ENCODE measurements around the gene EMCN. TPM values are rescaled to one million over a fixed set of nuclear protein-coding genes. Genes with fewer than 3 reads are reported as not detected.
"Not testable (repeated sequence)": the region's sequence is repeated elsewhere in the genome, so short reads cannot be mapped to it uniquely, and the experiment has no call there.

EMCN gene
- total and polyA plus RNA-seq, 9 of the 15 experiments (the other 6 are each of a cell fraction or from before 2014, with no cell fraction given), result not detected

DNA sequence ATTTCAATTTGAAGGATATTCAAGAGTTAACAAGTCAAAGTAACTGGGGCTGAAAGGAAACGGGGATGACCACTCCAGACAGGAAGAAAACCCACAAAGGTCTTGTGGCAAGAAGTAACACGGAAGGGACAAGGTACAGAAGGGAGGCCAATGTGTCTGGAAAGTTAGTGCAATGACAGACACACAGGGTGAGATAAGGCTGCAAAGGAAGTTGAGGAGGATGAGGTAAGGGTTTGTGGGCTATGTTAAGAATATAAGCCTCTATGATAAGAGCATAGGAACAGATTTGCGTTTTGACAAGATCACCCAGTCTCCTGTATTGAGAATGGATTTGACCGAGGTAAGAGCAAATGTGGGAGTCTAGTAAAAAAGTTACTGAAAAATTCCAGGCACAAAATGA is 21.9 kb upstream of the EMCN start (continued):
- TF ChIP-seq ZNF589 (CRISPR knock-in tag; IDR thresholded peaks at IDR 0.05; ENCODE audit: low read depth) (no peak), ZFPM2 (CRISPR knock-in tag; IDR thresholded peaks at IDR 0.05) (no peak)

DNA sequence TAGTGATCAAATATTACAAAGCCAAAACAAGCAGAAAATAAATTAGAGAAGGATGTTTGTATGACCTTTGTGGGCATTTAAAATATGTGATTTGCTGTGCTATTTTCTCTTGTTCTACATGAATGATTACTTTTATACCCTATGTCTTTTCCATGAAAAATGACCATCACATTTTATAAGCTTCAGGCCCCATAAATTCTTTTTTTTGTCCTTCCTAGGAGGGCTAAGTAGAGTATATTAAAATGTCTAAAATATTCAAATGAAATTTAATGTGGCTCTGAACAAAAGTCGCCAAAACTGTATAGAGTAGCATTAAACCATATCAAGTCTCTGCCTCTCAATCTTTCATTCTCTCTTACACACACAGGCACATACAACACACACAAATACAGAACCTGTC is 15.9 kb upstream of the EMCN start:
- no peaks in the 10 kb centered on the region for H3K36me3 ChIP-seq (ENCODE audit: control insufficient read depth, insufficient read depth, low read length)
- CTCF ChIA-PET (ENCODE audit: low intra/inter-chr PET ratio), result no interaction called here
- H3K9me3 ChIP-seq (replicated peaks; ENCODE audit: control insufficient read depth, insufficient read depth, low read depth, low read length), result no peaks in the 10 kb centered on the region; the same call in 1 of the 2 replicates
- no peak overlapping the region for H3K9ac ChIP-seq (ENCODE audit: insufficient read depth in 1 of 2, low read depth in 2 of 2, low read length in 2 of 2)
- no TSS peak for BruUV-seq (replicated peaks)
- 0% methylated on average over 1 of the region's 1 CpG for WGBS (ENCODE audit: insufficient coverage, low coverage, missing lambda C conversion rate)
- DNase-seq (ENCODE audit: extremely low read depth in 1 of 4, low spot score in 3 of 4), result no peak
- ATAC-seq, result no peak
- no peaks in the 10 kb centered on the region for H4K20me1 ChIP-seq (replicated peaks; ENCODE audit: control insufficient read depth, insufficient read depth, low read length)
- intact Hi-C loops (cut with micrococcal nuclease) (no loop called here), in situ Hi-C loops (cut with MboI) (no loop called here)
- H3K9me1 ChIP-seq (ENCODE audit: control insufficient read depth, insufficient read depth, low read length), result no peaks in the 10 kb centered on the region
- H3K27me3 ChIP-seq (ENCODE audit: control insufficient read depth in 2 of 2, insufficient read depth in 2 of 2, low read length in 2 of 2), result no peaks in the 10 kb centered on the region
- TF ChIP-seq THRAP3 (IDR thresholded peaks at IDR 0.05; ENCODE audit: borderline replicate concordance), result no peak
- TF ChIP-seq CBFA2T2 (conservative IDR thresholded peaks at IDR 0.05), result no peak
- TF ChIP-seq SIRT6 (IDR thresholded peaks at IDR 0.05; ENCODE audit: low read depth, low read length), result no peak
- no peak for TF ChIP-seq RNF2 (IDR thresholded peaks at IDR 0.05)
- TF ChIP-seq MCM3 (IDR thresholded peaks at IDR 0.05), result no peak
- no peak for TF ChIP-seq GTF2E2 (tag; IDR thresholded peaks at IDR 0.05)
- no peak for TF ChIP-seq FOXK1 (CRISPR knock-in tag; IDR thresholded peaks at IDR 0.05; ENCODE audit: borderline replicate concordance)
- no peak for TF ChIP-seq ZNF134 (CRISPR knock-in tag; conservative IDR thresholded peaks at IDR 0.05)
- no peak for TF ChIP-seq ZNF507 (tag; conservative IDR thresholded peaks at IDR 0.05)
- TF ChIP-seq, protein P1, sequence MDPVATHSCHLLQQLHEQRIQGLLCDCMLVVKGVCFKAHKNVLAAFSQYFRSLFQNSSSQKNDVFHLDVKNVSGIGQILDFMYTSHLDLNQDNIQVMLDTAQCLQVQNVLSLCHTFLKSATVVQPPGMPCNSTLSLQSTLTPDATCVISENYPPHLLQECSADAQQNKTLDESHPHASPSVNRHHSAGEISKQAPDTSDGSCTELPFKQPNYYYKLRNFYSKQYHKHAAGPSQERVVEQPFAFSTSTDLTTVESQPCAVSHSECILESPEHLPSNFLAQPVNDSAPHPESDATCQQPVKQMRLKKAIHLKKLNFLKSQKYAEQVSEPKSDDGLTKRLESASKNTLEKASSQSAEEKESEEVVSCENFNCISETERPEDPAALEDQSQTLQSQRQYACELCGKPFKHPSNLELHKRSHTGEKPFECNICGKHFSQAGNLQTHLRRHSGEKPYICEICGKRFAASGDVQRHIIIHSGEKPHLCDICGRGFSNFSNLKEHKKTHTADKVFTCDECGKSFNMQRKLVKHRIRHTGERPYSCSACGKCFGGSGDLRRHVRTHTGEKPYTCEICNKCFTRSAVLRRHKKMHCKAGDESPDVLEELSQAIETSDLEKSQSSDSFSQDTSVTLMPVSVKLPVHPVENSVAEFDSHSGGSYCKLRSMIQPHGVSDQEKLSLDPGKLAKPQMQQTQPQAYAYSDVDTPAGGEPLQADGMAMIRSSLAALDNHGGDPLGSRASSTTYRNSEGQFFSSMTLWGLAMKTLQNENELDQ (CRISPR knock-in tag; IDR thresholded peaks at IDR 0.05; ENCODE audit: borderline replicate concordance), result no peak
- no peak for TF ChIP-seq MCM7 (IDR thresholded peaks at IDR 0.05)
- POLR2A ChIA-PET, result no interaction called here
- no peak for FAIRE-seq
- no peak overlapping the region for H3K27ac ChIP-seq (ENCODE audit: extremely low read depth, low read depth, low read length)
- no peaks in the 10 kb centered on the region for H3K4me1 ChIP-seq (replicated peaks in 1 of 2; ENCODE audit: control insufficient read depth in 2 of 2, insufficient read depth in 2 of 2, low read length in 2 of 2)
- H3K4me3 ChIP-seq, result no peak overlapping the region
- H2AFZ ChIP-seq (ENCODE audit: low read depth, low read length), result no peak overlapping the region
- no peaks in the 10 kb centered on the region for H3K79me2 ChIP-seq (ENCODE audit: control insufficient read depth, insufficient read depth, low read length)
- H3K4me2 ChIP-seq (ENCODE audit: insufficient read depth, low read length), result no peak overlapping the region

DNA sequence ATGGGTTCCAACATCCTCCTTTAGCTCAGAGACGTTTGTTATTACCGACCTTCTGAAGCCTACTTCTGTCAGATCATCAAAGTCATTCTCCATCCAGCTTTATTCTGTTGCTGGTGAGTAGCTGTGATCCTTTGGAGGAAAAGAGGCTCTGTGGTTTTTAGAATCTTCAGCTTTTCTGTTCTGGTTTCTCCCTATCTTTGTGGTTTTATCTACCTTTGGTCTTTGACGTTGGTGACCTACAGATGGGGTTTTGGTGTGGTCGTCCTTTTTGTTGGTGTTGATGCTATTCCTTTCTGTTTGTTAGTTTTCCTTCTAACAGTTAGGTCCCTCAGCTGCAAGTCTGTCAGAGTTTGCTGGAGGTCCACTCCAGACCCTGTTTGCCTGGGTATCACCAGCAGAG is 12.3 kb upstream of the EMCN start:
- H3K4me3 ChIP-seq; in situ Hi-C loops (cut with MboI): not testable (repeated sequence)

More for the DNA sequence above, 12.3 kb upstream of the EMCN start:
- DNase-seq (ENCODE audit: extremely low read depth in 1 of 4, low spot score in 3 of 4); POLR2A ChIA-PET; CTCF ChIA-PET (ENCODE audit: low intra/inter-chr PET ratio); H3K9me1 ChIP-seq (ENCODE audit: control insufficient read depth, insufficient read depth, low read length); FAIRE-seq; BruUV-seq (replicated peaks); ATAC-seq; H3K4me2 ChIP-seq (ENCODE audit: insufficient read depth, low read length); H3K36me3 ChIP-seq (ENCODE audit: control insufficient read depth, insufficient read depth, low read length); H2AFZ ChIP-seq (ENCODE audit: low read depth, low read length); H3K79me2 ChIP-seq (ENCODE audit: control insufficient read depth, insufficient read depth, low read length); intact Hi-C loops (cut with micrococcal nuclease); H3K4me1 ChIP-seq (replicated peaks in 1 of 2; ENCODE audit: control insufficient read depth in 2 of 2, insufficient read depth in 2 of 2, low read length in 2 of 2); H3K27me3 ChIP-seq (ENCODE audit: control insufficient read depth in 2 of 2, insufficient read depth in 2 of 2, low read length in 2 of 2); H4K20me1 ChIP-seq (replicated peaks; ENCODE audit: control insufficient read depth, insufficient read depth, low read length); H3K9ac ChIP-seq (ENCODE audit: insufficient read depth in 1 of 2, low read depth in 2 of 2, low read length in 2 of 2); H3K9me3 ChIP-seq (replicated peaks; ENCODE audit: control insufficient read depth, insufficient read depth, low read depth, low read length); H3K27ac ChIP-seq (ENCODE audit: extremely low read depth, low read depth, low read length): not testable (repeated sequence)
- 0% methylated on average over 4 of the region's 4 CpGs for WGBS (ENCODE audit: insufficient coverage, low coverage, missing lambda C conversion rate)

All from K562 (cell line).